Transverse colon (tissue), 4 donors: ENCODE results near the gene CTBP1. TPM values are rescaled to one million over a fixed set of nuclear protein-coding genes. Genes with fewer than 3 reads are reported as not detected.

Source experiments
- DNase-seq: peaks from one replicate; pipeline ENCODE4 v3.0.0-alpha.2; 2019
- H3K27ac ChIP-seq, 4 donors: fragments of 200-600 bp; sonication (generic); 2 replicates each; pipeline ENCODE4 v1.5.1; 2016 to 2018; ENCODE audit warnings: inconsistent platforms in 4 of 4
- H3K27me3 ChIP-seq: fragments of 200-600 bp; sonication (generic); 2 replicates; pipeline ENCODE4 v1.5.1; 2017; ENCODE audit warnings: inconsistent platforms
- H3K36me3 ChIP-seq, 4 donors: fragments of 200-600 bp; sonication (generic); 2 replicates each; pipeline ENCODE4 v1.5.1; 2017 to 2019; ENCODE audit warnings: inconsistent platforms in 4 of 4
- H3K4me1 ChIP-seq, 4 donors: fragments of 200-600 bp; sonication (generic); 2 replicates each; pipeline ENCODE4 v1.5.1; 2017 to 2020; ENCODE audit warnings: inconsistent platforms in 4 of 4
- H3K4me3 ChIP-seq, 4 donors: fragments of 200-600 bp; sonication (generic); 1 replicate in 1 of 4; 2 replicates in 3 of 4; pipeline versions ENCODE4 v1.5.1 to v1.6.1; 2017 to 2019; ENCODE audit warnings: inconsistent platforms in 4 of 4
- H3K9me3 ChIP-seq, 2 donors: fragments of 200-600 bp; sonication (generic); 2 replicates each; pipeline ENCODE4 v1.5.1; 2017 to 2019; ENCODE audit warnings: inconsistent platforms in 2 of 2
- CTCF ChIP-seq, 5 experiments: fragments of 200-600 bp in 3 of 5; fragments of 450-650 bp in 2 of 5; sonication (generic) in 3 of 5; IDR thresholded peaks; 1 replicate in 2 of 5; 2 replicates in 3 of 5; pipeline ENCODE4 v1.5.1; 2016 to 2017; ENCODE audit warnings: antibody characterized with exemption in 5 of 5, inconsistent platforms in 3 of 5, mild to moderate bottlenecking in 2 of 5, moderate library complexity in 1 of 5
- EP300 ChIP-seq: sonication (generic); formaldehyde crosslinking; IDR thresholded peaks from one replicate; pipeline ENCODE4 v1.6.1; 2017; ENCODE audit warnings: antibody characterized with exemption, low read depth
- POLR2A ChIP-seq: fragments of 450-650 bp; IDR thresholded peaks from one replicate; pipeline ENCODE4 v1.6.1; 2016; ENCODE audit warnings: antibody characterized with exemption, mild to moderate bottlenecking, moderate library complexity
- POLR2AphosphoS5 ChIP-seq, 3 donors: sonication (generic); formaldehyde crosslinking; IDR thresholded peaks; one replicate each; pipeline ENCODE4 v1.6.1; 2016; ENCODE audit warnings: antibody characterized with exemption in 3 of 3
- WGBS, 2 donors: methylation state at CpG; one replicate each; pipeline ENCODE4 v1.1.5; 2018; ENCODE audit warnings: low coverage in 1 of 2; 5-methylcytosine and 5-hydroxymethylcytosine counted together
- in situ Hi-C, 4 donors: fragments of 200-750 bp; cut with MboI; loops; one replicate each; pipeline versions ENCODE4 v1.15.0 to v1.15.1; 2017; ENCODE audit warnings: low sequenced_read_pairs in 3 of 4, low pct_ligation_motif_present in 1 of 4, low pct_unique_long_range_greater_than_20kb in 1 of 4
- intact Hi-C: fragments of 100-400 bp; cut with DNase I; formaldehyde crosslinking; loops from one replicate; pipeline ENCODE4 v1.15.1; 2023; ENCODE audit warnings: low total_unique reads
- total RNA-seq, 4 donors: library from RNA; depleted of rRNA; stranded (reverse); fragments of >200 nt; gene quantifications; one replicate each; pipeline ENCODE4 v1.1.0, GENCODE V29; 2016

Gene CTBP1
- total RNA-seq, 4 donors from 2014 or later, result 183 to 457 (median 243) TPM

DNA sequence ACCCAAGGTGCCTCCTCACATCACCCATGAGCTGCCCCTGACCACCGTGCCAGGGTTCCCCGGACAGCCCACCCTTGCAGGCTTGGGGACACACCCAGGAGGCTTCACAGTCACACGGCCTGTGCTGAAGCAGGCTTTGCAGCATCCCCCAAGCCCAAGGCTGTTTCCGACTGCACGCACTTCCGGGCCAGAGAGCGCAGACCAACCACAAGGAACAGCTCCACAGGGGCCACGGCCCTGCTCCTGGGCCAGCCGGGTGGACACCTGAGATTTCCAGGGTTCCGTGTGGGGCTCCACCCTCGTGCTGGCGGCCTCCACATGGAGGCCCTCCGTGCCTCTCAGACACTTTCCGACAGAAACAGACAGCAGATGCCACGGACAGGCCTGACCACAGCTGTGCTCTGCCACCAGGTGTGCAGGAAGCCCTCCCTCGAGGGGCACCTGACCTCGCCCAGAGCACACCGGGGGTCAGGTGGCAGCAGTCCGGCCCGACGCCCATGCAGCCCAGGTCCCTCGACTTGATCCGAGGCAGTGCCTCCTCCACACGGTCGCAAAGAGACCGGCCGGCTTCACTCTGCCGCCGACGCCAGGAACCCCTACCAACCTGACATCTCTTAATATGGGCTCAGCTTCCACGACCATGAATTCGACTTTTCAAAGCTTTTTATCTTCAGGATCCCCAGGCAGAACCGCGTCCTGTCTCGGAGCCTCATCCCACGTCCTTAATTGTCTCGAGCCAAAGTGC lies 8.0 kb downstream of the CTBP1 start:
- intact Hi-C loops, result no loop called here

DNA sequence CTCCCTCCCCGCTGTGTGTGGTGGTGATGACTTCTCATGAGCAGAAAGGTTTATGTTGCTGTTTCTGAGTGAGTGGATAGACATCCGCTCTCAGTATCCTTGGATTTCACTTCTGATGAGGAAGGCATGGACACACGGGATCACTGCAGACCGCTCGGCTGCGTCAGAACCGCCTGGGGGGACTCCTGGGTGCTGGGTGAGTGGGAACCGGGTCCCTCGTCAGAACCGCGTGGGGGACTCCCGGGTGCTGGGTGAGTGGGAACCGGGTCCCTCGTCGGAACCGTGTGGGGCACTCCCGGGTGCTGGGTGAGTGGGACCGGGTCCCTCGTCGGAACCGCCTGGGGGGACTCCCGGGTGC lies 9.0 kb downstream of the CTBP1 start:
- intact Hi-C loops (no loop called here), in situ Hi-C loops (no loop called here)
- Histone ChIP-seq H3K27me3 (no peaks in the 10 kb centered on the region), H3K36me3 (peaks cover 0 to 35% (median 0%) of the 10 kb centered on the region in 4 donors), H3K9me3 (no peaks in the 10 kb centered on the region), H3K4me1 (peaks cover 34 to 41% (median 37%) of the 10 kb centered on the region in 4 donors), H3K4me3 (no peak overlapping the region), H3K27ac (no peak overlapping the region)
- no peak for TF ChIP-seq EP300
- TF ChIP-seq POLR2A, result no peak
- TF ChIP-seq CTCF (IDR thresholded peaks at IDR 0.05), result no peak
- TF ChIP-seq POLR2AphosphoS5 (IDR thresholded peaks at IDR 0.05), result no peak
- DNase-seq, result no peak
- WGBS, 2 donors, result 94% methylated on average over 17 of the region's 22 CpGs; no CpG with 5 or more reads in 1 of the 2 donors

More for the DNA sequence above, 8.0 kb downstream of the CTBP1 start:
- 73% methylated on average over 27 of the region's 37 CpGs; no CpG with 5 or more reads in 1 of the 2 donors for WGBS, 2 donors
- H3K4me3 ChIP-seq, result no peak overlapping the region
- peak overlapping the region in 3 of 4 donors; percentile 7 to 53 (median 41) for H3K27ac ChIP-seq
- H3K9me3 ChIP-seq, result no peaks in the 10 kb centered on the region
- TF ChIP-seq EP300 (no peak), POLR2A (no peak), CTCF (IDR thresholded peaks at IDR 0.05) (no peak), POLR2AphosphoS5 (IDR thresholded peaks at IDR 0.05) (no peak)
- peaks cover 43 to 50% (median 46%) of the 10 kb centered on the region in 4 donors for H3K4me1 ChIP-seq
- in situ Hi-C loops, result no loop called here
- H3K27me3 ChIP-seq, result no peaks in the 10 kb centered on the region
- DNase-seq, result peak; percentile 9
- peaks cover 0 to 25% (median 0%) of the 10 kb centered on the region in 4 donors for H3K36me3 ChIP-seq

- Histone ChIP-seq H3K27ac (no peak overlapping the region), H3K27me3 (no peaks in the 10 kb centered on the region), H3K4me3 (no peak overlapping the region), H3K9me3 (no peaks in the 10 kb centered on the region), H3K36me3 (peaks cover 0 to 39% (median 0%) of the 10 kb centered on the region in 4 donors), H3K4me1 (peaks cover 28 to 40% (median 35%) of the 10 kb centered on the region in 4 donors)
- no peak for TF ChIP-seq POLR2A
- no peak for TF ChIP-seq CTCF (IDR thresholded peaks at IDR 0.05)
- TF ChIP-seq POLR2AphosphoS5 (IDR thresholded peaks at IDR 0.05), result no peak
- no peak for TF ChIP-seq EP300
- in situ Hi-C loops, result no loop called here
- intact Hi-C loops, result no loop called here
- DNase-seq, result peak; percentile 7
- WGBS, 2 donors, result 85 to 88% methylated on average over 4 to 43 of the region's 43 CpGs
Measured at GRCh38 chr4:1239141-1239949, 9.6 kb downstream of the CTBP1 start.

GRCh38 chr4:1238676-1239000 lies 10.3 kb downstream of the CTBP1 start:
- DNase-seq, result peak; percentile 4
- Histone ChIP-seq H3K36me3 (peaks cover 0 to 39% (median 0%) of the 10 kb centered on the region in 4 donors), H3K4me3 (no peak overlapping the region), H3K4me1 (peaks cover 22 to 35% (median 33%) of the 10 kb centered on the region in 4 donors), H3K27me3 (no peaks in the 10 kb centered on the region), H3K27ac (no peak overlapping the region), H3K9me3 (no peaks in the 10 kb centered on the region)
- intact Hi-C loops (no loop called here), in situ Hi-C loops (no loop called here)
- WGBS, 2 donors, result 97% methylated on average over 12 of the region's 12 CpGs; no CpG with 5 or more reads in 1 of the 2 donors
- TF ChIP-seq POLR2AphosphoS5 (IDR thresholded peaks at IDR 0.05) (no peak), EP300 (no peak), CTCF (IDR thresholded peaks at IDR 0.05) (no peak), POLR2A (no peak)
